ENCODE data around the gene SYT17. TPM values are rescaled to one million over a fixed set of nuclear protein-coding genes. Genes with fewer than 3 reads are reported as not detected.

Gene SYT17
- total RNA-seq, 2 experiments from 2014 or later = 0.10 TPM; not detected in 1

- no peak overlapping the region for H3K4me3 Mint-ChIP-seq
- H3K27me3 Mint-ChIP-seq = peaks cover 5% of the 10 kb centered on the region
- POLR2A ChIA-PET = no interaction called here
- H3K9me3 Mint-ChIP-seq = peaks cover 6% of the 10 kb centered on the region
- no peaks in the 10 kb centered on the region for H3K36me3 Mint-ChIP-seq
- CTCF ChIA-PET = interaction anchor here (0.6 kb wide), 1 partner anchor 204 kb away, joined by 5 read pairs; no protein-coding TSS in a partner anchor
- intact Hi-C loops (cut with micrococcal nuclease) = no loop called here
- H3K27ac Mint-ChIP-seq = no peak overlapping the region
- no peak for DNase-seq
- no peaks in the 10 kb centered on the region for H3K4me1 Mint-ChIP-seq (ENCODE audit: low read depth)
These were observed 4.8 kb upstream of the SYT17 start for GRCh38 chr16:19163215-19163614.

DNA sequence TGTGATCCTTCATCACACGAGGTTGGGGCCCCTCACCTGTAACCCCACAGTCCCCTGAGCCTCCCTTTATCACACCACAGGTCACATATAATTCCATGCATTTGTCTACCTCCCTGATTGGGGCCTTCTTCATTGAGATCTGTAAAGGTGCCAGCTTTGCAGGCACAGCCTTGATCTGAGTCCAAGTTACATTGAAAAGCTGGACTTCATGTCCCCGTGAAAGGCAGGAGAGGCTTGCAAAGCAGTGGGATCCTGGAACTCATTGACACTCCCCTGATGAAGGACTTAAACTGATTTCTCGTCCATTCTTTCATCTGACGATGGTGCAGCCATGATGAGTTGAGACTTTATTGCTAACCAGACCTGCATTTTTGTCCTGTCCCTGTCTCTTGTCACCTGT lies 3.8 kb upstream of the SYT17 start:
- no peaks in the 10 kb centered on the region for H3K4me1 Mint-ChIP-seq (ENCODE audit: low read depth)
- intact Hi-C loops (cut with micrococcal nuclease) = no loop called here
- no peaks in the 10 kb centered on the region for H3K36me3 Mint-ChIP-seq
- no peak for DNase-seq
- H3K9me3 Mint-ChIP-seq = peaks cover 6% of the 10 kb centered on the region
- no peak overlapping the region for H3K4me3 Mint-ChIP-seq
- ChIA-PET POLR2A (no interaction called here), CTCF (interaction anchor here (1.4 kb wide), 1 partner anchor 15 kb away, joined by 4 read pairs; no protein-coding TSS in a partner anchor)
- H3K27me3 Mint-ChIP-seq = peaks cover 8% of the 10 kb centered on the region
- no peak overlapping the region for H3K27ac Mint-ChIP-seq

DNA sequence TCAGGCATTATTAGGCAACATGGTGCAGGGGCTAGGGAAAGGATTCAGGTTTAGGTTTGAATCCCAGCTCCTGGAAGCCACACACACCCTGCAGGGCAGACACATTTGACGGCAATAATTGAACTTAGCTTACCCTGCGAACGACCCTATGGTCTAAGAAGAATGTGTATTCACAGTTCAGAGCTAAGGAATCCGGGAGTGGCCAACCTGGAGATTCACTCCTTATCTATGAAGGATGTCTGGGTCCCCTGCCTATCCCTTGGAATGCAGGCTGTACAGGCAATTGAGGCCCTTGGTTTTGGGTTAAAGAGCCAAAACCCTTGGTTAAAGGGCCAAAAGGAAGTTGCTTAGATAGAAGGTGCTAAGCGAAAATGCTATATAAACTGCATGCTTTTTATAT lies 2.9 kb upstream of the SYT17 start:
- no peak for DNase-seq
- ChIA-PET POLR2A (no interaction called here), CTCF (interaction anchor here (0.6 to 2.4 kb wide), 3 partner anchors 14 to 189 kb away, joined by 4 to 7 read pairs (median 4); no protein-coding TSS in a partner anchor)
- Mint-ChIP-seq H3K36me3 (no peaks in the 10 kb centered on the region), H3K9me3 (peaks cover 6% of the 10 kb centered on the region), H3K27ac (no peak overlapping the region), H3K27me3 (peaks cover 14% of the 10 kb centered on the region), H3K4me1 (ENCODE audit: low read depth) (no peaks in the 10 kb centered on the region), H3K4me3 (no peak overlapping the region)
- intact Hi-C loops (cut with micrococcal nuclease) = no loop called here

DNA sequence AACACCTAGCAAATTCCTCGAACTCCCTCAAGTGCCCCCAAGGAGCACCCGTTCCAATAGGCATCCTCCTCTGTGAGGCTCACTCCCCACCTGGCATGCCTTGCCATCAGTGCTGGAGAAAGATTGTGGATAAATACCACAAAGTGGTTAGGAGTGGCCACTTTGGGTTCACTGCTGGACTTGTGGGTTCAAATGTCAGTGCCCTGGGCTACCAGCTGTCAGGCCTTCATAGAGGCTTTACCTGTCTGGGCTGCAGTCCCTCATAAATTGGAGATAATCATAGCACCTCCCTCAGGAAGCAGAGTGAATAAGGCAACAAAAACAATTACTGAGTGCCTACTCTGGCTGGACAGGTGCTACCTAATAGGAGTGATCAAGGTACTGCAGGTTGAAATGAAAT lies 1.5 kb upstream of the SYT17 start:
- no peak overlapping the region for H3K4me3 Mint-ChIP-seq
- ChIA-PET CTCF (interaction anchor here (0.6 to 2.4 kb wide), 2 partner anchors 78 to 81 kb away, joined by 3 to 7 read pairs; no protein-coding TSS in a partner anchor), POLR2A (no interaction called here)
- H3K27ac Mint-ChIP-seq = no peak overlapping the region
- H3K9me3 Mint-ChIP-seq = peaks cover 6% of the 10 kb centered on the region
- H3K36me3 Mint-ChIP-seq = no peaks in the 10 kb centered on the region
- intact Hi-C loops (cut with micrococcal nuclease) = no loop called here
- DNase-seq = no peak
- H3K27me3 Mint-ChIP-seq = peaks cover 20% of the 10 kb centered on the region
- H3K4me1 Mint-ChIP-seq (ENCODE audit: low read depth) = no peaks in the 10 kb centered on the region

DNA sequence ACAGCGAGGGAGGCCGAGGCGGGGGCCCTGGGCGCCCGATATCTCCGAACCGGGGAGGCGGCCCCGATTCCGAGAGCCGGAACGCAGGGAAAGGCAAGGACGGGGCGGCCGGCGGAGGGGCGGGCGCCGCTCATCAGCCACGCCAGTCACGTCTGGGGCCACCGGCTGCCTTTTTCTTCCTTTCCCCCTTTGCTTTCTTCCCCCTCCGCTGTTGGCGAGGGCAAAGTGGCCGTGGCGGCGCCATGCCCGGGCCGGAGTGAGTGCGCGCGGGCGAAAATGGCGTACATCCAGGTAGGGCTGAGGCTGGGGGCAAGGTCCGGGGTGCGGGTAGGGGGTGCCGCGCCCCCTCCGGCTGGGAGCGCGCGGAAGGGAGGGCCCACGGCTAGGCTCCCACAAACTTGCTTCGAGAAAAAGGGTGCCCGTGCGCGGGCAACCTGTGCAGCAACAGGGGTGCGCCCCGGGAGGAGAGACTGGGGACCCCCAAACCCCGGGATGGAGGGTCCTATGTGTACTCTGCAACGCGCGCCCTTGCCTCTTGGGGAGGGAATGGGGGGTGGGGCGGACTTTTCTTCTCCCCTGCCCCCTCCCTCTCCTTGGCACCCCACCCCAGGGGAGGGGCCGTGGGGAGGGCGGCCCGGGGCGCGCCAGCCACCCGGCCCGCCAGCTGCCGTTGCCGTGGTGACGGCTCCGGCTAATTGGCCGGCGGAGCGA lies 486 bp downstream of the SYT17 start:
- intact Hi-C loops (cut with micrococcal nuclease) = no loop called here
- Mint-ChIP-seq H3K27me3 (peaks cover 28% of the 10 kb centered on the region), H3K27ac (no peak overlapping the region), H3K4me1 (ENCODE audit: low read depth) (no peaks in the 10 kb centered on the region), H3K9me3 (peaks cover under 1% of the 10 kb centered on the region), H3K36me3 (no peaks in the 10 kb centered on the region), H3K4me3 (no peak overlapping the region)
- ChIA-PET POLR2A (no interaction called here), CTCF (interaction anchor here (1.0 to 1.5 kb wide), 2 partner anchors 11 to 334 kb away, joined by 4 read pairs; no protein-coding TSS in a partner anchor)
- DNase-seq = no peak

DNA sequence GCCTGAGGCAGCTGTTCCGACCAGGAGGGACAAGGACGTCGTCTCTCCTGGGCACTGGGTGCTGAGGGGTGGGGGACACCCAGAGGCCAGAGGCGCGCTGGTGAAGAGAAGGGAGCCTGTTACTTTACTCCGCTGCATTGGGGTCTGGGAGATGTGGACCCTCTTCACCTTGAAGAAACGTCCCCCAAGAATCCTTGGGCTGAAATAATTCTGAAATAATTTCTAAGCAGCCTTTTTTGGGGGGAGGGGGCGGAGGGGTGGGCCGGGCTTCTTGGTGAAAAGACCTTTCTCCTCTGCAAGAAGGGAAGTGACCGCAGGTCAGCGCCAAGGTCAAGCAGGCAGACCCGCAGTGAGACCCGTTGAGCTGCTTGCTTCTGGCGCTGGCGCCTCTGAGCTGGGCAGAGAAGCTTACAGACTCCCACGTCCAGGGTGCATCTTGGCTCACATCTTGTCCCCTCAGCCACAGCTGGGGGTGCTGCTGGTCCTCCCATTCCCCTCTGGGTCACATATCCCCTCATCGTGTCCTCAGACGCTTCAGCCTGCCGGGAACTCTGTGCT lies 1.1 kb downstream of the SYT17 start:
- CTCF ChIA-PET = interaction anchor here (0.6 to 1.5 kb wide), 3 partner anchors 10 to 333 kb away, joined by 3 to 4 read pairs (median 4); no protein-coding TSS in a partner anchor
- H3K36me3 Mint-ChIP-seq = no peaks in the 10 kb centered on the region
- POLR2A ChIA-PET = no interaction called here
- peaks cover 32% of the 10 kb centered on the region for H3K27me3 Mint-ChIP-seq
- no peak for DNase-seq
- no peak overlapping the region for H3K27ac Mint-ChIP-seq
- intact Hi-C loops (cut with micrococcal nuclease) = no loop called here
- no peaks in the 10 kb centered on the region for H3K4me1 Mint-ChIP-seq (ENCODE audit: low read depth)
- H3K9me3 Mint-ChIP-seq = no peaks in the 10 kb centered on the region
- H3K4me3 Mint-ChIP-seq = no peak overlapping the region

- H3K4me3 Mint-ChIP-seq = no peak overlapping the region
- H3K36me3 Mint-ChIP-seq = no peaks in the 10 kb centered on the region
- intact Hi-C loops (cut with micrococcal nuclease) = no loop called here
- H3K4me1 Mint-ChIP-seq (ENCODE audit: low read depth) = no peaks in the 10 kb centered on the region
- H3K27me3 Mint-ChIP-seq = peaks cover 31% of the 10 kb centered on the region
- ChIA-PET POLR2A (no interaction called here), CTCF (interaction anchor here (0.6 to 1.5 kb wide), 2 partner anchors 9 to 84 kb away, joined by 3 to 4 read pairs; no protein-coding TSS in a partner anchor)
- H3K9me3 Mint-ChIP-seq = no peaks in the 10 kb centered on the region
- no peak for DNase-seq
- H3K27ac Mint-ChIP-seq = no peak overlapping the region
These were observed 2.1 kb downstream of the SYT17 start for GRCh38 chr16:19170043-19170655.

DNA sequence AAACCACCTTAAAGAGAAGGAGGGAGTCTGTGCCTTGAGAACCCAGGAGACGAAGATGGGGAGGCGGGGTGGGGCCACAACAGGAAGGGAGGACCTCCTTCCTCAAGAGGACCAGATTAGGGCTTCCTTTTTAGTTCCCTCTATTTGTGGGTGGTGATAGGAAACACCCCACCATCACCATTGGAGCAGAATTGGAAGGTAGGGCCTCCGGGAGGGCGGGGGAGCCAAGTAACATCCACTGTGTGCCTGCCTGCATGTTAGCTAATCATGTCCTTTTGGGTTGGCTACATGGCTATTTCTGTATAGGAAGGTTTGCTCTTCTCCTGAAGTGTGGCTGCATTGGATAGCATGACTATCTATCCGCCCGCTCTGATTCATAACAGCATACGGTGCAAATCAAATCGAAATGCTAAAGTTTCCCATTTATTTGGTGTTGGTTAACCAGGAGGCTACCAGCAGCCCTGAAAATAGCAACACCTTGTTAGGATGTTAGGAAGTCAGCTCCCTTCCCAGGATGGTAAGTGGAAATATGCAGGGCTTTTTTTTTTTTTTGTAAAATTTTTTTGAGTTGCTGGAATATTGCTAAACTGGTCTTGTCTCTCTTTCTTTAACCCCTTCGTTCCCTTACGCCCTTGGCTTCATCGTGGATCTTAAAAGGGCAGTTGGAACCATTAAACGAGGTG lies 4.2 kb downstream of the SYT17 start:
- H3K4me3 Mint-ChIP-seq = no peak overlapping the region
- intact Hi-C loops (cut with micrococcal nuclease) = no loop called here
- H3K9me3 Mint-ChIP-seq = no peaks in the 10 kb centered on the region
- POLR2A ChIA-PET = no interaction called here
- no peaks in the 10 kb centered on the region for H3K4me1 Mint-ChIP-seq (ENCODE audit: low read depth)
- CTCF ChIA-PET = interaction anchor here (0.6 kb wide), 1 partner anchor 87 kb away, joined by 3 read pairs; no protein-coding TSS in a partner anchor
- H3K36me3 Mint-ChIP-seq = no peaks in the 10 kb centered on the region
- DNase-seq = no peak
- H3K27me3 Mint-ChIP-seq = peaks cover 36% of the 10 kb centered on the region
- H3K27ac Mint-ChIP-seq = no peak overlapping the region

- H3K4me3 Mint-ChIP-seq = no peak overlapping the region
- H3K27me3 Mint-ChIP-seq = peaks cover 36% of the 10 kb centered on the region
- CTCF ChIA-PET = no interaction called here
- POLR2A ChIA-PET = no interaction called here
- intact Hi-C loops (cut with micrococcal nuclease) = no loop called here
- H3K4me1 Mint-ChIP-seq (ENCODE audit: low read depth) = no peaks in the 10 kb centered on the region
- DNase-seq = no peak
- no peak overlapping the region for H3K27ac Mint-ChIP-seq
- H3K36me3 Mint-ChIP-seq = no peaks in the 10 kb centered on the region
- H3K9me3 Mint-ChIP-seq = no peaks in the 10 kb centered on the region
These were observed 5.0 kb downstream of the SYT17 start for GRCh38 chr16:19173059-19173458.

DNA sequence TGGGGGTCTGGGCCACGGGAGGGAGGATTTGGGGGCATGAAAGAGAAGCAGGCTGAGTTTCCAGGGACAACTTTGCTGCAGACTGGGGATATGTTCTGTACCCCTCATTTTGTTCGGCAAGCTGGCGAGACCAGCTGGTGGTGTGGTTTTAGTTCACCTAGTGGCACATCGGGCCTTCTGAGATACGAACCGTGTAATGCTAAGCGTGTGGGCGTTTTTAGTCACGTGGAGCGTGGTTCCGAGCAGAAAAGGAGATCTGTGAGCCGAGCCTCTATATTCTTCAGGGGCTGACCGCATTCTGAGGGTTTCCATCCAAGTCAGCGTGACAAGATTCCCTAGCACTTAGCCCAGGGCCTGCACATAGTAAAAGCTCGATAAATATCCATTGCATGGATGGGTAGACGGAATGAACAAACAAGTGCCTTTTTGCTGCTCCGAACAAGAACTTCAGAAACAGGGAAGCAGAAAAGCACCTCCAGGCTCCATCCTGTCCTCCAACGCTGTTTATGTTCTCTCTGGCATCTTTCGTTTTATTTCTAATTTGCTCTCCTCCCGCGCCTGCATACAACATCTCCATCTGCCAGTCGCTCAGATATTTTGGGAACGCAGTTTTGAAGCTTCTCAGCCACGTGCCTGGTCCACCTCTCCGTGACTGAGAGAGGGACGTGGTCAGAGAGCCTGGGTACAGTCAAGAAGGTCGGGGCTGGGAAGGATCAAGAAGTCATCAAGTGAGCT lies 5.8 kb downstream of the SYT17 start:
- no peak overlapping the region for H3K4me3 Mint-ChIP-seq
- DNase-seq = no peak
- no peaks in the 10 kb centered on the region for H3K36me3 Mint-ChIP-seq
- no peak overlapping the region for H3K27ac Mint-ChIP-seq
- ChIA-PET CTCF (interaction anchor here (0.9 to 1.2 kb wide), 2 partner anchors 79 to 88 kb away, joined by 4 to 6 read pairs; no protein-coding TSS in a partner anchor), POLR2A (no interaction called here)
- H3K4me1 Mint-ChIP-seq (ENCODE audit: low read depth) = no peaks in the 10 kb centered on the region
- no peaks in the 10 kb centered on the region for H3K9me3 Mint-ChIP-seq
- peaks cover 35% of the 10 kb centered on the region for H3K27me3 Mint-ChIP-seq
- intact Hi-C loops (cut with micrococcal nuclease) = no loop called here

DNA sequence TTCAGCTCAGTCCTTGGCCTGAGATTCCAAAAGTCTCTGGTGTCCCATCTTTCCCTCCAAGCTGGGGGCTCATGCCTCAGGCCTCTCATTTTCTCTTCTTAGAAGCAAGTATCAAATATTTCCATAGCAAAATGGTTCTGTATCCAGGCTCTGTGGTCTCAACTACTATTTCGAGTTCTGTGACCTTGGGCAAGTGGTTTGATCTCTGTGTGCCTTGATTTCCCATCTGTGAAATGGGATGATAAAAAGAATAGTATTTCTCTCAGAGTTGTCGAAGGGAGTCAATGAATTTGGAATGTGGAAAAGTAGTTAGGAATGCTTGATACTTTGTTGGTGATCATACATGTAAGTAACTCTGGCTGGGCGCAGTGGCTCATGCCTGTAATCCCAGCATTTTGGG lies 6.4 kb downstream of the SYT17 start:
- H3K4me3 Mint-ChIP-seq = no peak overlapping the region
- intact Hi-C loops (cut with micrococcal nuclease) = no loop called here
- no peaks in the 10 kb centered on the region for H3K9me3 Mint-ChIP-seq
- H3K36me3 Mint-ChIP-seq = no peaks in the 10 kb centered on the region
- POLR2A ChIA-PET = no interaction called here
- no peak overlapping the region for H3K27ac Mint-ChIP-seq
- peaks cover 32% of the 10 kb centered on the region for H3K27me3 Mint-ChIP-seq
- no peaks in the 10 kb centered on the region for H3K4me1 Mint-ChIP-seq (ENCODE audit: low read depth)
- CTCF ChIA-PET = interaction anchor here (0.6 to 1.2 kb wide), 3 partner anchors 79 to 135 kb away, joined by 3 to 6 read pairs (median 4); no protein-coding TSS in a partner anchor
- DNase-seq = no peak
